ENCODE measurements around the gene RP2.

RP2 gene

DNA sequence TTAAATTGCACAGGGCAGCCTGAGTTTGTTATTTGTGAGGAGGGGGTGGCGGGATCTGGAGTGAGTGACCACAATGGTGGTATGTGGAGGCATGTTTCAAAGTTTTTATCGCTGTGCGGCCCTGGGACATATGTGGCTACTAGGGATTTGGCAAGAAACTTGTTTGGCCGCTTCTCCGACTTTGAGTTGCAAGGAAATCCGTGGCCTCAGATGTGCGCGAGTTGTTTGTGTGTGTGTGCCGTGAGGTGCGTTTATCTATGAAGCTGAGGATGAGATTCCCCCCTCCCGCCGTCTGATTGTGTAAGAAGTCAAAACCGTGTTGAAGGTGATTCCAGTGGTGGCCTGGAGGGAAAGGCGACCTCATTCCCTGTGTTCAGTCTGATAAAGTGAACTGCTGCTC, 76.8 kb downstream of the RP2 start:
- peak; percentile 25 to 51 for DNase-seq (ENCODE audit: low read depth in 2 of 2)
- peak overlapping the region; percentile 66 to 74 for H3K4me3 ChIP-seq (replicated peaks in 1 of 2; ENCODE audit: low read depth in 2 of 2, low read length in 2 of 2)

DNA sequence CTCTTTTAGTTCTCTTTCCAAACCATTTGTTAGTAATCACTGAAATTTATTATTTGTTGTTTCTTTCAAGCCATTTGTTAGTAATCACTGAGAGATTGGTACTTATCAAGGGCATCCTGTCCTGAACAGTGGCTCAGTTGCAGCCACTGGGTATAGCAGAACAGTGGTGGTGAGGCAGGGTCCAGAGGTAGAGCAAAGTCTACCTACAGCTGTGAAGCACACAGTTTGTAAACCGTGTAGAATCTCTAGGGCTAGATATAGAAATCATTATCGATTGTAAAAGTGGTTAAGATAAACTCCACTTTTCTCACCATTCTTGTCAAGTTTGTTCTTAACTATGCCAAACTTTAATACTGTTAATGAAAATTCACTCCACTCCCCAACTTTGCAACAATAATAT, 79.4 kb downstream of the RP2 start:
- TF ChIP-seq, protein P1, sequence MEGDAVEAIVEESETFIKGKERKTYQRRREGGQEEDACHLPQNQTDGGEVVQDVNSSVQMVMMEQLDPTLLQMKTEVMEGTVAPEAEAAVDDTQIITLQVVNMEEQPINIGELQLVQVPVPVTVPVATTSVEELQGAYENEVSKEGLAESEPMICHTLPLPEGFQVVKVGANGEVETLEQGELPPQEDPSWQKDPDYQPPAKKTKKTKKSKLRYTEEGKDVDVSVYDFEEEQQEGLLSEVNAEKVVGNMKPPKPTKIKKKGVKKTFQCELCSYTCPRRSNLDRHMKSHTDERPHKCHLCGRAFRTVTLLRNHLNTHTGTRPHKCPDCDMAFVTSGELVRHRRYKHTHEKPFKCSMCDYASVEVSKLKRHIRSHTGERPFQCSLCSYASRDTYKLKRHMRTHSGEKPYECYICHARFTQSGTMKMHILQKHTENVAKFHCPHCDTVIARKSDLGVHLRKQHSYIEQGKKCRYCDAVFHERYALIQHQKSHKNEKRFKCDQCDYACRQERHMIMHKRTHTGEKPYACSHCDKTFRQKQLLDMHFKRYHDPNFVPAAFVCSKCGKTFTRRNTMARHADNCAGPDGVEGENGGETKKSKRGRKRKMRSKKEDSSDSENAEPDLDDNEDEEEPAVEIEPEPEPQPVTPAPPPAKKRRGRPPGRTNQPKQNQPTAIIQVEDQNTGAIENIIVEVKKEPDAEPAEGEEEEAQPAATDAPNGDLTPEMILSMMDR (IDR thresholded peaks at IDR 0.05; ENCODE audit: low read depth, low read length), result no peak
- DNase-seq (ENCODE audit: low read depth in 2 of 2), result no peak
- no peak overlapping the region for H3K4me3 ChIP-seq (replicated peaks in 1 of 2; ENCODE audit: low read depth in 2 of 2, low read length in 2 of 2)

More for the DNA sequence above, 76.8 kb downstream of the RP2 start:
- TF ChIP-seq, protein P1 (IDR thresholded peaks at IDR 0.05; ENCODE audit: low read depth, low read length), result no peak

DNA sequence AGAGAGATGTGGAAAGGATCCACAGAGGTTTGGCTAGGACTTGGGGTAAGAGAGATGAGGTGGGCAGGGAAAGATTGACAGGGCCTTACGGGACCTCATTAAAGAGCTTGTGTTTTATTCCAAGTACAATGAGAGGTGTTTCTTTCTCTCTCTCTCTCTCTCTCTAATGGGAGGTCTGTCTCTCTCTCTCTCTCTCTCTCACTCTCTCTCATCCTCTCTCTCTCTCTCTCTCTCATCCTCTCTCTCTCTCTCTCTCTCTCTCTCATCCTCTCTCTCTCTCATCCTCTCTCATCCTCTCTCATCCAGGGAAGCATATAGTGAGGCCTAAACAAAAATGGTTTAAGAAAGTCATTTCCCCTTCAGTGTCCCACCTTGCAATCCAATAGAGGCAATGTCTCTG, 80.8 kb downstream of the RP2 start:
- TF ChIP-seq, protein P1 (IDR thresholded peaks at IDR 0.05; ENCODE audit: low read depth, low read length), result no peak
- no peak overlapping the region for H3K4me3 ChIP-seq (replicated peaks in 1 of 2; ENCODE audit: low read depth in 2 of 2, low read length in 2 of 2)
- DNase-seq (ENCODE audit: low read depth in 2 of 2), result no peak

DNA sequence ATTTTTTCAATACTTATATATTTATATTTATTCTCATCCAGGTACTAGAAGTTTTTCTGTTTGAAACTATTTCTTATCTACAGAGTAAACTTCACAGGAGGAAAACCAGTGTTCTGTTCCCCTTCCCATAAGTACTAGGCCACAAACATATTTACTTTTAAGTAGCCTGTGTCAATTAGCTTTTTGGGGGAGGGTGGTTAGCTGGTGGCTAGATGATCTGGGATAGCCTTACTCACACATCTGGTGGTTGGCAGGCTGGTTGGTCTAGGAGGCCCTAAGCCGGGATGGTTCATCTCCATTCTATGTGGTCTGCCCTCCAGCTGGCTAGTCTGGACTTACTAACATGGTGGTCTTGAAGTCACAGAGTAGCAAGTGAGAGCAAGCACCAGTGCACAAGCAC, 81.6 kb downstream of the RP2 start:
- no peak for DNase-seq (ENCODE audit: low read depth in 2 of 2)
- H3K4me3 ChIP-seq (replicated peaks in 1 of 2; ENCODE audit: low read depth in 2 of 2, low read length in 2 of 2), result no peak overlapping the region
- TF ChIP-seq, protein P1 (IDR thresholded peaks at IDR 0.05; ENCODE audit: low read depth, low read length), result no peak

DNA sequence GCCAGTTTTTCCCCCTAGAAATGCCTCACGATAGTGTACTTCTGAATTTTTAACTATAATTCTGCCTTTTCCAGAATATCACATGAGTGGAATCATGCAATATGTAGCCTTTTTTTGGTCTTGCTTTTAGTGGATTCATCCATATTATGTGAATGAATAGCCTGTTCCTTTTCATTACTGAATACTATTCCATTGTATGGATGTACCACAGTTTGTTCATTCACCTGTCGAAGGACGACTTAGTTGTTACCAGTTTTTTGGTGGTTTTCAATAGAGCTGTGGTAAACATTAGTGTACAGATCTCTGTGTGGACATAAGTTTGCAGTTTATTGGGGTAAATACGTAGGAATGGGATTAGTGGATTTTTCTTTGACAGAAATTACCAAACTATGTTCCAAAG, 83.4 kb downstream of the RP2 start:
- TF ChIP-seq, protein P1 (IDR thresholded peaks at IDR 0.05; ENCODE audit: low read depth, low read length), result no peak

DNA sequence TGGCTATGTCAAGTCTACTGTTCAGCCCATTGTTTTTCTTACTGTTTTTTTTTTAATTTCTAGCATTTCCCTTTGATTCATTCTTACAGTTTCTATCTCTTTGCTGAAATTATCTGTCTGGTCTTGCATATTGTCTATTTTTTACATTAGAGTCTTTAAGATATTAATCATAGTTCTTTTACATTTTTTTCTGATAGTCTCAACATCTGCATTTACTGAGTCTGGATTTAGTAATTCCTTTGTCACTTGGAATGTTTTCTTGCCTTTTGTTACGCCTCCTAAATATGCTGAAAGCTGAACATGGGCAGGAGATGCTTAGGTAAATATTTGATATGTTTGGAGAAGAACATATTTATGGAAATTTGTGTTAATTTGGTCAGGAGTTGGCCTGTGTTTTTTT, 85.8 kb downstream of the RP2 start:
- no peak overlapping the region for H3K4me3 ChIP-seq (replicated peaks in 1 of 2; ENCODE audit: low read depth in 2 of 2, low read length in 2 of 2)
- TF ChIP-seq, protein P1 (IDR thresholded peaks at IDR 0.05; ENCODE audit: low read depth, low read length), result no peak
- DNase-seq (ENCODE audit: low read depth in 2 of 2), result peak in 1 of 2 donors; percentile 52

More for the DNA sequence above, 83.4 kb downstream of the RP2 start:
- H3K4me3 ChIP-seq (replicated peaks in 1 of 2; ENCODE audit: low read depth in 2 of 2, low read length in 2 of 2), result no peak overlapping the region
- no peak for DNase-seq (ENCODE audit: low read depth in 2 of 2)

DNA sequence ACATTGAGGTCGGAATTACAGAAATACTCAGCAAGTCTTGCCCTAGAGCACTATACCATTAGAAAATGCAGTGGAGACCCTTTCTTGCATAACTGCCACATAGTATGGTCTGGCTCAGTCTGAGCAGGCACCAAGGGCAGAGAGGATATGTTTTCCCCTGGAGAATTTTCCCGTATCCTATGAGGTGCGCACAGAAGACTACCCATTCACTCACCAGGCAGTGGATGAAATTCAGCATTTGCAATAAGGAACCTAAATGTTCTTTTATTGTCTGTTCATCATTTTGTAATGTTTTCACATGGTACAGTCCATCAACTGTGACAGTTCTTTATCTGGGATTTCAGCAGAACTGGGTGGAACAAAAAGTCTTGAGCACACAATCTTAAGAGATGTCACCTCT, 90.9 kb downstream of the RP2 start:
- TF ChIP-seq, protein P1 (IDR thresholded peaks at IDR 0.05; ENCODE audit: low read depth, low read length), result no peak
- no peak overlapping the region for H3K4me3 ChIP-seq (replicated peaks in 1 of 2; ENCODE audit: low read depth in 2 of 2, low read length in 2 of 2)
- DNase-seq (ENCODE audit: low read depth in 2 of 2), result no peak
